Bronchus fibroblast of lung (primary cell): ENCODE measurements around the gene MRPL34. TPM values are rescaled to one million over a fixed set of nuclear protein-coding genes. Genes with fewer than 3 reads are reported as not detected.

Experiments used
- total RNA-seq: library from RNA; depleted of rRNA; stranded (reverse); fragments of >200 nt; gene quantifications from 2 replicates; pipeline ENCODE4 v1.2.3, GENCODE V29; 2015

Gene MRPL34
- 94.0 and 119 TPM in 2 replicates for total RNA-seq

GRCh38 chr19:17305517-17306284 is at the start of gene MRPL34:
Gene MRPL34 (plus strand): TSS chr19:17305872. CDS start chr19:17305893, 21 bp downstream.

GRCh38 chr19:17264641-17264979 is 41.1 kb upstream of the MRPL34 start, which contains the start of gene USHBP1:
Gene USHBP1 (minus strand): TSS chr19:17264745. CDS start chr19:17264299, 446 bp downstream.

GRCh38 chr19:17266975-17267788 is 38.5 kb upstream of the MRPL34 start, which contains the start of gene BABAM1:
Gene BABAM1 (plus strand): TSS chr19:17267443. CDS start chr19:17268807, 1,364 bp downstream.

GRCh38 chr19:17281391-17282304 is 24.0 kb upstream of the MRPL34 start, which contains the start of gene ANKLE1:
Gene ANKLE1 (plus strand): TSS chr19:17281901. CDS start chr19:17281921, 20 bp downstream.

GRCh38 chr19:17303167-17303939 is 2.3 kb upstream of the MRPL34 start, which contains the start of gene ABHD8:
Gene ABHD8 (minus strand): TSS chr19:17303425. CDS start chr19:17301616, 1,809 bp downstream.

GRCh38 chr19:17309198-17309964 is 3.7 kb downstream of the MRPL34 start, which contains the start of gene DDA1:
Gene DDA1 (plus strand): TSS chr19:17309563. CDS start chr19:17309655, 92 bp downstream.

GRCh38 chr19:17334414-17335409 is 29.0 kb downstream of the MRPL34 start, which contains the start of gene ANO8:
Gene ANO8 (minus strand): TSS chr19:17334855. CDS start chr19:17334670, 185 bp downstream.

GRCh38 chr19:17336872-17337674 is 31.4 kb downstream of the MRPL34 start, which contains the start of gene GTPBP3:
Gene GTPBP3 (plus strand): TSS chr19:17337553. CDS start chr19:17337612, 59 bp downstream.

Other genes with a start within 250 kb of the MRPL34 start
- gene HAUS8, start 230.4 kb upstream of the MRPL34 start, total RNA-seq = 11.9 and 12.4 TPM in 2 replicates
- 48.4 and 52.9 TPM in 2 replicates for gene MYO9B, start 230.1 kb upstream of the MRPL34 start, total RNA-seq
- 21.0 and 28.1 TPM in 2 replicates for gene USE1, start 90.5 kb upstream of the MRPL34 start, total RNA-seq
- 4.7 and 5.1 TPM in 2 replicates for gene OCEL1, start 79.6 kb upstream of the MRPL34 start, total RNA-seq
- gene NR2F6, start 60.0 kb upstream of the MRPL34 start, total RNA-seq = 58.7 and 66.7 TPM in 2 replicates
- gene USHBP1, start 41.1 kb upstream of the MRPL34 start, total RNA-seq = not detected in 2 replicates
- gene BABAM1, start 38.4 kb upstream of the MRPL34 start, total RNA-seq = 114 and 121 TPM in 2 replicates
- 1.5 TPM in 2 replicates for gene ANKLE1, start 24.0 kb upstream of the MRPL34 start, total RNA-seq
- gene ABHD8, start 2.4 kb upstream of the MRPL34 start, total RNA-seq = 16.5 and 18.3 TPM in 2 replicates
- 30.3 and 41.0 TPM in 2 replicates for gene DDA1, start 3.7 kb downstream of the MRPL34 start, total RNA-seq
- gene ANO8, start 29.0 kb downstream of the MRPL34 start, total RNA-seq = 5.2 and 5.5 TPM in 2 replicates
- 13.7 and 16.3 TPM in 2 replicates for gene GTPBP3, start 31.7 kb downstream of the MRPL34 start, total RNA-seq
- gene PLVAP, start 71.5 kb downstream of the MRPL34 start, total RNA-seq = not detected in 2 replicates
- not detected in 2 replicates for gene CCDC194, start 88.3 kb downstream of the MRPL34 start, total RNA-seq
- gene BST2, start 99.8 kb downstream of the MRPL34 start, total RNA-seq = 1.6 TPM in 1 of 2 replicates, not detected in the other
- gene MVB12A, start 114.2 kb downstream of the MRPL34 start, total RNA-seq = 101 and 106 TPM in 2 replicates
- gene TMEM221, start 142.8 kb downstream of the MRPL34 start, total RNA-seq = under 0.01 TPM in 1 of 2 replicates, not detected in the other
- not detected in 2 replicates for gene NXNL1, start 155.1 kb downstream of the MRPL34 start, total RNA-seq
- gene SLC27A1, start 164.7 kb downstream of the MRPL34 start, total RNA-seq = 8.6 and 9.8 TPM in 2 replicates
- 84.2 and 96.3 TPM in 2 replicates for gene PGLS, start 205.8 kb downstream of the MRPL34 start, total RNA-seq
- gene COLGALT1, start 249.8 kb downstream of the MRPL34 start, total RNA-seq = 147 and 158 TPM in 2 replicates